GM20000 (cell line): ENCODE data around the gene FTCD.

ENCODE experiments used
- DNase-seq: peaks from one replicate; pipeline ENCODE4 v3.0.0; 2012; ENCODE audit warnings: low spot score
- TF ChIP-seq, protein P1 (sequence below): IDR thresholded peaks from 2 replicates; pipeline ENCODE4 v1.5.1; 2012; ENCODE audit warnings: mild to moderate bottlenecking, control low read depth; ENCODE audit errors: extremely low read depth, missing control alignments

Gene FTCD

DNA sequence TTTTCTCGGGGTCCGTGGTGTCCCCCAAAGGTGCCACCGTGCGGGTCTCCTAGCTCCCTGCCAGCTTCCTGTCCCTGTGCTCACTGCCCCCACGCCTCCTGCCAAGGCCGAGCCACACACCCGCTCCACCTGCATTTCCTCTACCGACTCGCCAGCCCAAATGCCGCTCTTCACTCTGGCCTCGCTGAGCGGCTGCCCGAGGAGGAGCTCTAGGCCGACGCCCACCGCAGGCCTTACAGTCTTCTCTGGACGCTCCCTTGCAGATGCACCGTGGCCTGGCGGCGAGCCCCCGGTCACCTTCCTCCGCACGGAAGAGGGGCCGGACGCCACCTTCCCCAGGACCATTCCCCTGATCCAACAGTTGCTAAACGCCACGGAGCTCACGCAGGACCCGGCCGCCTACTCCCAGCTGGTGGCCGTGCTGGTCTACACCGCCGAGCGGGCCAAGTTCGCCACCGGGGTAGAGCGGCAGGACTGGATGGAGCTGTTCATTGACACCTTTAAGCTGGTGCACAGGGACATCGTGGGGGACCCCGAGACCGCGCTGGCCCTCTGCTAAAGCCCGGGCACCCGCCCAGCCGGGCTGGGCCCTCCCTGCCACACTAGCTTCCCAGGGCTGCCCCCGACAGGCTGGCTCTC, 26.3 kb downstream of the FTCD start:
- TF ChIP-seq, protein P1, sequence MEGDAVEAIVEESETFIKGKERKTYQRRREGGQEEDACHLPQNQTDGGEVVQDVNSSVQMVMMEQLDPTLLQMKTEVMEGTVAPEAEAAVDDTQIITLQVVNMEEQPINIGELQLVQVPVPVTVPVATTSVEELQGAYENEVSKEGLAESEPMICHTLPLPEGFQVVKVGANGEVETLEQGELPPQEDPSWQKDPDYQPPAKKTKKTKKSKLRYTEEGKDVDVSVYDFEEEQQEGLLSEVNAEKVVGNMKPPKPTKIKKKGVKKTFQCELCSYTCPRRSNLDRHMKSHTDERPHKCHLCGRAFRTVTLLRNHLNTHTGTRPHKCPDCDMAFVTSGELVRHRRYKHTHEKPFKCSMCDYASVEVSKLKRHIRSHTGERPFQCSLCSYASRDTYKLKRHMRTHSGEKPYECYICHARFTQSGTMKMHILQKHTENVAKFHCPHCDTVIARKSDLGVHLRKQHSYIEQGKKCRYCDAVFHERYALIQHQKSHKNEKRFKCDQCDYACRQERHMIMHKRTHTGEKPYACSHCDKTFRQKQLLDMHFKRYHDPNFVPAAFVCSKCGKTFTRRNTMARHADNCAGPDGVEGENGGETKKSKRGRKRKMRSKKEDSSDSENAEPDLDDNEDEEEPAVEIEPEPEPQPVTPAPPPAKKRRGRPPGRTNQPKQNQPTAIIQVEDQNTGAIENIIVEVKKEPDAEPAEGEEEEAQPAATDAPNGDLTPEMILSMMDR = no peak
- DNase-seq = no peak

DNA sequence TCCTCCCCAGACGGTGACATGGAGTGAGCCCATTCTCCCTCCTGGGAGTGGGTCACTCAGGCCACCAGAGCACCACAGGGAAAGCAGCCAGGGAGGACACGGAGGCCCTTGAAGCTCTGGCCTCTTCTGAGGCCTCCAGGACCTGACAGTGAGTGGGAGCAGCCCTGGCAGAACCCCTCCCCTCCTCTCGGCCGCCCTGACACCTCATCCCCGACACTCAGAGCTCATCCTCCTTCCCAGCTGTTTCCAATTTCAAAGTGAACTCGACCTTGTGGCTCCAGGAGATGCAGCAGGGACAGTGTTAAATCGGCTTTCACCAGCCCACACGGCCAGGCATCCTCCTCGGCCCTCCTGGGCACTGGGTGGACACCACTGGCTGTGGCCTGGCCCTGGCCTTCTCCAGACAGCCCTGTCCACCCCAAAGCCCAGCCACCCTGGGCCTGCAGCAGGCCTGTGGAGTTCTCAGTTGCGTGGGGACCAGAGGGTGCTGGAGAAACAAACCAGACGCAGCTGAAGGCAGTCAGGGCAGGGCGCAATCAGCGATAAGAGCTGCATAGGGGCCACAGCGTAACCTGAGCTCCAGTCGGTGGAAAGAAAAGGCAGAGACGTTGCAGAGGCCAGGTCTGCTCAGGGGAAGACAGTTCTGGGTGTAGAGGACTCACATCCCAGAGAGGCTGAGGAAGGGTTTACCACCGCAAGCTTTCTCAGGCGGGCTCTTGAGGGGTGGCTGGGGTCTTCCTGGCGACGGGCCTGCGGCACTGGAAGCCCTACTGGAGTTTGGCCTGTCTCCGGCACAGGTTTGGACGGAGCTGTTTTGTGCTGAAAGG, 27.1 kb downstream of the FTCD start:
- TF ChIP-seq, protein P1 = no peak
- DNase-seq = no peak

DNA sequence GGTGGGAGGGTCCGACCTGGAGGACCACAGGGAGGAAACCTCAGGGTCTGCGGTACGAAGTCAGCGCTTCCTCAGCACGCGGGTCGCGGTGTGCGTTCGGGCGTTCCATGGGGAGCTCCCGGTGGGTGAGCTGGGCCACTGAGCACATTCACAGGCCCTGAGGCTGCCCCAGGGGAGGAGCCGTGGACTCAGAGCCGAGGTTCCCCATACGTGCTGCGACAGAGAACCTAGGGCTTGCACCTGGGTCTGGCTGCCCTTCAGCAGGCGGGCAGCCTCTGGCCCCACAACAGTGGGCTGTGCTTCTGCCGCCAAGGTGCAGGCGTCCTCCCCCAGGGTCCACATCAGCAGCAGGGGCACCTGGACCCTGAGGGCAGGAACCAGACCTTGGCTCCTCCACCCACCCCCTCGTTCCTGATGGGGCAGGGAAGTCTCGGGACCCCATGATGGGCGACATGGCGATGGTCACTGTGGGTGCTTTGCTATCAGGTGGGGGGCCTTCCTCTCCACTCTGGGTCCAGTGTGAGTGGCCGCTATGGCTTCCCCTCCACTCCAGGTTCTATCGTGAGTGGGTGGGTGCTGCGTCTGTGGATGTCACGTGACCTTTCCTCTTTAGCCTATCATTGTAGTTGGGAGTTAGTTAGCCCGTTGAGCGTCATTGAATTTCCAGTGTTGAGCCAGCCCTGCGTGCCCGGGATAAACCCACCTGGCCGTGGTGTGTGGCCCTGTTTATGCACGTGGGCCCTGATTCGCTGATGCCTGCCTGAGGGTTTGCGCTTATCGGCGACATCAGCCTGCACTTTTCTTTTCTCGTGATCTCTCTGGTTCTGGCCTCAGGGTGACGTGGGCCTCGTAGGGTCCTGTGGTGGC, 27.9 kb downstream of the FTCD start:
- DNase-seq = no peak
- TF ChIP-seq, protein P1 = no peak

DNA sequence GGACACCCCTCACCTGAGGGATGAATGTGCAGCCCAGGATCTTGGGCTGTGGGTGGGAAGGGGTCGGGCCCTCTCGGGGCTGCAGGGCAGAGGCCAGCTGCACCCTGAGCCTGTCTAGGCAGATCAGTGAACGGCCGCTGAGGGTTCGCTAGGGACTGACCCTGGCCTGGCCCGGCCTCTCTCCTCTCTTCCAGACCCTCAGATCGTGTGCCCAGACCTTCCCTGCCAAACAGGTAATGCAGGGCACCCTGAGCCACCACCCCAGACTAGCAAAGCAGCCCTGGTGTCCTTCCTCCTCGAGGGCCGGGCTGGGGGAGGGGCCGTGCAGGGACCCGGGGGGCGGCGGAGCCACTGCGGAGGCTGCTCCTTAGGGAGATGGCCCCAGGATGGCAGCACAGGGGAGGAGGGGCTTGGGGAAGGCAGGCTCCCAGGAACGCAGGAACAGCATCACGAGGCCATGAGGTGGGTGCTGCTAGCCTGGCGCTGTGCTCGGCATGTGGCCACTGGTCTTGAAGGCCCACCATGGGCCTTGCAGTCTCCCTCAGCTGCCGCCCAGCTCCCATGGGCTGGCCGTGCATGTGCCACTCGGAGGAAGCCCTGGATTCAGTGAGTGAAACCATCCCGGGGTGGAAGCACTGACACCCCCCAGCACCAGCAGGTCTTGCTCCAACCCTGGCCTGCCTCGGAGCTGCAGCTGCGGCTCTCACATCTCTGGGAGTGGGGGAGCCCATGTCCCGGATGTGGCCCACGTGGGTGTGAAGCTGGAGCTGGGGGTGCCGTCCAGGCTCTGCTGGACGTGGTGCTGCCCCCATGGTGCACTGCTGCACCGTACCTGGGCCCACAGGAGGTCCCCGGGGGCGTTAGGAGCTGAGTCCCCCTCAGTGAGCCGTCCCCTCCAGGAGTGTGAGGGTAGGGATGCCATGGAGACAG, 28.8 kb downstream of the FTCD start:
- DNase-seq = no peak
- TF ChIP-seq, protein P1 = no peak

DNA sequence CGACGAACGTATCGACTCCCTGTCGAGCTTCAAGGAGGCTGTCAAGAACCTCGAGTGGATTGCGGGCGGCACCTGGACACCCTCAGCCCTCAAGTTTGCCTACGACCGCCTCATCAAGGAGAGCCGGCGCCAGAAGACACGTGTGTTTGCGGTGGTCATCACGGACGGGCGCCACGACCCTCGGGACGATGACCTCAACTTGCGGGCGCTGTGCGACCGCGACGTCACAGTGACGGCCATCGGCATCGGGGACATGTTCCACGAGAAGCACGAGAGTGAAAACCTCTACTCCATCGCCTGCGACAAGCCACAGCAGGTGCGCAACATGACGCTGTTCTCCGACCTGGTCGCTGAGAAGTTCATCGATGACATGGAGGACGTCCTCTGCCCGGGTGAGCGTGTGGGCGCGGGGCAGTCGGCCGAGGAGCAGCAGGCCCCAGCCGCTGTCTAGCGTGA, 29.5 kb downstream of the FTCD start:
- DNase-seq = no peak
- TF ChIP-seq, protein P1 = no peak

DNA sequence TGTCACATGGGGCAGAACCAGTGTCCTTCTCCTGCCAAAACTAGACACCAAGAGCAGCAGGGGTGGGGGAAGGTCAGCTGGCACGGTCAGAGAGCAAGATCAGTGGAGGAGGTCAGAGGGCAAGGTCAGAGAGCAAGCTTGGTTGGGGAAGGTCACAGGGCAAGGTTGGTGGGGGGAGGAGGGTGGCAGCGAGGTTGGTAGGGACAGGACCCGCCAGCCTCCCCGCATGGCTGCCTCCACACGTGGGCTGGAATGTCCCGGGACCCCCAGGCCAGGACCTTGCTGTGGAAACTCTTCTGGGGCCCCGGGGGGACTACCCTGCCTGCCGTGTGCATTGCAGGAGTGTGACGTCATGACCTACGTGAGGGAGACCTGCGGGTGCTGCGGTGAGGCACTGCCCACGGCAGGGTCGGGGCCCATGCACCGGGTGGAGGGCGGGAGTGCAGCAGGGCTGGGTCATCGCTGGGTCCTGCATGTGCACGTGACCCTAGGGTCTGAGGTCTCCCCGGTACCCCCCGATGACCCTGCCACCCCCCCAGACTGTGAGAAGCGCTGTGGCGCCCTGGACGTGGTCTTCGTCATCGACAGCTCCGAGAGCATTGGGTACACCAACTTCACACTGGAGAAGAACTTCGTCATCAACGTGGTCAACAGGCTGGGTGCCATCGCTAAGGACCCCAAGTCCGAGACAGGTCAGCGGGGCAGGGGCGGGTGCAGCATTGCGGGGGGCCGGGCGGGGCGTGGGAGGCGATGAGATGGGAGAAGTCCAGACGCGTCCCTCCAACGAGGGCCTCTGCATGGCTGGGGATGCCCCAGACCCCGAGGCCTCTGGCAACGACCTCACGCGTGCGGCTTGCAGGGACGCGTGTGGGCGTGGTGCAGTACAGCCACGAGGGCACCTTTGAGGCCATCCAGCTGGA, 30.2 kb downstream of the FTCD start:
- TF ChIP-seq, protein P1 = no peak
- DNase-seq = no peak
